HTERT RPE-1 (cell line): ENCODE results near the gene TIGD7.
"Not testable (repeated sequence)": the region's sequence is repeated elsewhere in the genome, so short reads cannot be mapped to it uniquely, and the experiment has no call there.

ENCODE experiments used
- in situ Hi-C: fragments of 300-500 bp; cut with MboI; formaldehyde crosslinking; loops from 4 replicates; pipeline ENCODE4 v1.14.3; 2020; ENCODE audit warnings: low sequenced_read_pairs

TIGD7 gene

GRCh38 chr16:3282730-3283542, 22.3 kb downstream of the TIGD7 start, which contains the start of gene ZNF263:
Gene ZNF263 (plus strand): TSS chr16:3283491. CDS start chr16:3283819, 328 bp downstream.
- in situ Hi-C loops = no loop called here

- in situ Hi-C loops = no loop called here
Observed at GRCh38 chr16:3282103-3282729, 23.0 kb downstream of the TIGD7 start.

- in situ Hi-C loops = no loop called here
Observed at GRCh38 chr16:3281222-3281820, 23.9 kb downstream of the TIGD7 start.

DNA sequence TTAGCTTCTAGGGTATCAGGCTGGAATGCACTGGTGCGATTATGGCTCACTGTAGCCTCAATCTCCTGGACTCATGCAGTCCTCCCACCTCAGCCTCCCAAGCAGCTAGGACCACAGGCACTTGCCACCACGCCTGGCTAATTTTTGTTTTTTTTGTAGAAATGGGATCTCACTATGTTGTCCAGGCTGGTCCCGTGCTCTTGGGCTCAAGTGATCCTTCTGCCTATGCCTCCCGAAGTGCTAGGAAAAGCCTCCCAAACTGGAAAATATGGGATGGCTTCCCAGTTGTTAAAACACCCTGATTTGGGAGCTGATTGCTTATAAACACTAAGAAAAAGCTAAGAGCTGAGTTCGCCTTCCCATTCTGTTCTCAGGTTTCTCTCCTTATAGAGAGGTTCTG, 28.6 kb downstream of the TIGD7 start:
- in situ Hi-C loops = no loop called here

- in situ Hi-C loops = no loop called here
Observed at GRCh38 chr16:3274947-3275346, 30.3 kb downstream of the TIGD7 start.

GRCh38 chr16:3274490-3274889, 30.7 kb downstream of the TIGD7 start:
- in situ Hi-C loops = no loop called here

DNA sequence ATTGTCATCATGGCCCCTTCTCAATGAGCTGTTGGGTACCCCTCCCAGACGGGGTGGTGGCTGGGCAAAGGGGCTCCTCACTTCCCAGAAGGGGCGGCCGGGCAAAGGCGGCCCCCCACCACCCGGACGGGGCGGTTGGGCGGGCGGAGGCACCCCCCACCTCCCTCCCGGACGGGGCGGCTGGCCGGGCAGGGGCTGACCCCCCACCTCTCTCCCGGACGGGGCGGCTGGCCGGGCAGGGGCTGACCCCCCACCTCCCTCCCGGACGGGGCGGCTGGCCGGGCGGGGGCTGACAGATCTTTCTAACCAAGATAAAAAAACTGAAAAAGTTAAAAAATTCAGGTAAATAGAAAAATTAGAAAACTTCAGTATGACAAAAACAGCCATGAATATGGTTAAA, 33.9 kb downstream of the TIGD7 start:
- in situ Hi-C loops = not testable (repeated sequence)

DNA sequence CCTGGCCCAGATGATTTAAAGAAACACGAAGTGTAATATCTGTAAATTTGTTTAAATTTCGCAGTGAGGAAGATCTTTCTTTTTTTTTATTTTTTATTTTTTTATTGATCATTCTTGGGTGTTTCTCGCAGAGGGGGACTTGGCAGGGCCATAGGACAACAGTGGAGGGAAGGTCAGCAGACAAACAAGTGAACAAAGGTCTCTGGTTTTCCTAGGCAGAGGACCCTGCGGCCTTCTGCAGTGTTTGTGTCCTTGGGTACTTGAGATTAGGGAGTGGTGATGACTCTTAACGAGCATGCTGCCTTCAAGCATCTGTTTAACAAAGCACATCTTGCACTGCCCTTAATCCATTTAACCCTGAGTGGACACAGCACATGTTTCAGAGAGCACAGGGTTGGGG, 34.5 kb downstream of the TIGD7 start:
- in situ Hi-C loops = not testable (repeated sequence)

DNA sequence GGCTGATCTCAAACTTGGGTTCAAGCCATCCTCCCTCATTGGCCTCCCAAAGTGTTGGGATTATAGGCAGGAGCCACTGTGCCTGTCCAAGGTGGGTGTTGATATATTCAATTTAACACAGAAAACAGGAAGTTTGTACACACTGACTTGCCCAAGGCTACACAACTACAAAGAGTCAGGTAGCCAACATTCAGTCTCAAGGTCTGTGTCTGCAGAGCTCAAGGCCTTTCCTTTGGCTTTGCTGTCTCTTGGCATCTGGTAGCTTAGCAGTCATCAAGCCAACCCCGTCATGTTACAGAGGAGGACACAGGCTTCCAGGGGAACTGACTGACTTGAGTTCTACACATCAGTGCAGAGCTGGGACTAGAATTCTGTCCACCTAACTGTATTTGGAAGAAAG, 36.9 kb downstream of the TIGD7 start:
- in situ Hi-C loops = no loop called here

GRCh38 chr16:3266873-3267537, 38.2 kb downstream of the TIGD7 start:
- in situ Hi-C loops = no loop called here

DNA sequence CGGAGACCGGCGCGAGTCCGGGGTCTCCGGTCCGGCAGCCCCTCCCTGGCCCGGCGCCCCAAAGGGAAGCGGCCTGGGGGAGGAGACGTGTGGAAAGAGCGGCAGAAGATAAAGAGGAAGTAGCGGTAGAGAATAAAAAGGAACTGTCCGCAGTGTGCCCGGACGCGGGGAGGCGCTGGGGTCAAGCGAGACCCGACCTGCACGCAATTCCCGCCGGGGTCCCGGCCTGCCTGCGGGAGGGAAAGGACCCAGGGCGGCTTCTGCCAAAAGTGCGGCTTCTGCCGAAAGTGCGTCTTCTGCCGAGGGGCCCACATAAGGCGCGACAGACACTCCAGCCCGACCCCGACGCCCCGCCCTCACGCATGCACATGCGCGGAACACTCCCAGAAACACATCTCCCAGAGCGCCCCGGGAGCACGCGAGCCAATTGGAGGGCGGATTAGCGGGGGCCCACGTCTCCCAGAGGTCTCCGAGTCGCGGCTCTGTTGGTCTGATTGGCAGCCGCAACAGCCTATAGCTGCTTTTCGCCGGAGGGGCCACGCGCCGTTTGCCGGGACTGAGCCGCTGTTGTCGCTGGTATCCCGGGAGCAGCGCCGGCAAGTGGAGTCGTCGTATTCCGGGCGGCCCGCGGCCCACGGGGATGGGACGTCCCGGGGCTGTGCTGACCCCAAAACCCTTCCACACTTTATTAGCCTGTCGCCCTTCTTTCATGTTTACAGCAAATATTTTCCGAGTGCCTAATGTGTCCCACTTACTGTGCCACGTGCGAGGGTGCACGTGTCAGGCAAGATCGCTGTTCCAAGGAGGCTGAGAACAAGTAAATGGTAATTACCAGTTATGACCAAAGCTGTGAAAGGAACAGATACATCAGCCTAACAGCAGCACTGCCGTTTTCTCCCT, 40.8 kb downstream of the TIGD7 start:
- in situ Hi-C loops = no loop called here

DNA sequence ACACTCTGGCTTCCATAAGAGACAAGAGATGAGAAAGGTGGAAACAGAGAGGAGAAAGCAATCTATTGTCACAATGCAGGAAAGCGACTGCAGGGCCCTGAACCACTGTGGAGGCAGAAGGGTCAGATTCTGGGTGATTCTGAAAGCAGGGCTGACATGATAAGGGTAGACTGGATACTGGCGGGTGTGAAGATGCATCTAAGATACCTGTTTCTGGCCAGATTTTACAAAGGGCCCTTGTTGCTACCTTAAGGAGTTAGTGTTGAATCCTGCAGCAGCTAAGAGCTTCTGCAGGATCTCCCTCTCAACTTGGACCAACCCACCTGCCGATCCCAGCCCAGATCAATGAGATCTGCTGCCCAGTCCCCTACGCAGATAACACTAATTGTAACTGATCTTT, 42.7 kb downstream of the TIGD7 start:
- in situ Hi-C loops = no loop called here

DNA sequence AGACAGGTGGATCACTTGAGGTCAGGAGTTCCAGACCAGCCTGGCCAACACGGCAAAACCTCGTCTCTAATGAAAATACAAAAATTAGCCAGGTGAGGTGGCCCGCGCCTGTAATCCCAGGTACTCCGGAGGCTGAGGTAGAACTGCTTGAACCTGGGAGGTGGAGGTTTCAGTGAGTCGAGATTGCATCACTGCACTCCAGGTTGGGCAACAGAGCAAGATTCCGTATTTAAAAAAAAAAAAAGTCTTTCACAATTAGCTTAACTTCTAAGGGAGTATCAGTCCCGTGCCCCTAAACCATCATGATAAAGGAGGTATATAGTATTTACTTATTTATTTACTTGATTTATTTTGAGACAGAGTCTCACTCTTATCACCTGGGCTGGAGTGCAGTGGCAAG, 45.4 kb downstream of the TIGD7 start:
- in situ Hi-C loops = no loop called here

DNA sequence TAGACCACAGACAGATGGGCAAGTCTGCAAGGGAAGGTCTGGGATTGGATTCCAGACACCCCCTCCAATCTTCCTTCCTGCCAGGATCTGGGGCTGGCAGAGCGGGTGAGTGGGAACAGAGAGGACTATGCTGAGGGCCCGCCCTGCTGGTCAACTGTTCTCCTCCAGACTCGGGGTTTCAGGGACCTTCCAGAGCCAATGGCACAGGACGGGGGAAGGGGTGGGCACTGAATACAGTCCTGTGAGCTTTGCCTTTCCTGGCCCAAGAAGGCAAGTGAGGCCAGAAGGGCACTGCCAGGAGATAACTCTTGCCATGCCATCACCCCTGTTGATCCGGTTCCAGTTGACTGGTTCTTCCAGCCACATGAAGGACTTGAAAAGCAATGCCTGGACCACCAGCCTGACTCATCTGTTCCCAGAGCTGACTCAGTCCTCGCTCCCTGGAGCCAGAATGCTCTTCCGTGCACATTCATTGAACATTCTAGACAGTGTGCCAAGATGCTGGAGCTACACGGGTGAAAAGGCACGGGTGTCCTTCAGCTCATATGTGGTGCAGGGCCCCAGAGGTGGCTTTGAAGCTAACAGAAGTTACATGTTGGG, 48.3 kb downstream of the TIGD7 start:
- in situ Hi-C loops = no loop called here

- in situ Hi-C loops = no loop called here
Observed at GRCh38 chr16:3256146-3256865, 48.9 kb downstream of the TIGD7 start, which contains the start of gene MEFV. Gene MEFV (minus strand): TSS chr16:3256633. CDS start chr16:3256587, 46 bp downstream.

- in situ Hi-C loops = no loop called here
Observed at GRCh38 chr16:3254309-3254708, 50.9 kb downstream of the TIGD7 start.

DNA sequence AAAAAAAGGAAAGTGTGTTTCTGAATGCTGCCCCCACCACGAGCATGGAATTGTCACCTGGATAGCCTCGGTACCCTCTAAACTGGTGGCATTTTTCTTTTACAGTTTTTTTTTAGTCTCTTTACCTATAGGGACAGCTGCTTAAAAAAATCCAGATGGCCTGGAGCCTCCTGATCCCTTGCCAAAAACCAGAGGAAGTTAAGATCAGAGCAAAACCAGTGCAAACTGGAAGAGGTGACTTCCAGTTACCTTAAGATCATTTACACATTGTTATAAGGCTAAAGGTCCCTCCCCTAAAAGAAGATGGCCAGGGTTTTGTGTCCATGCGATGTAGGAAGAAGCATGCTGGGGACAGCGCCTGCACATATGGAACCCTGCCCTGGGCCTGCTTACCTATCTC, 52.3 kb downstream of the TIGD7 start:
- in situ Hi-C loops = no loop called here

DNA sequence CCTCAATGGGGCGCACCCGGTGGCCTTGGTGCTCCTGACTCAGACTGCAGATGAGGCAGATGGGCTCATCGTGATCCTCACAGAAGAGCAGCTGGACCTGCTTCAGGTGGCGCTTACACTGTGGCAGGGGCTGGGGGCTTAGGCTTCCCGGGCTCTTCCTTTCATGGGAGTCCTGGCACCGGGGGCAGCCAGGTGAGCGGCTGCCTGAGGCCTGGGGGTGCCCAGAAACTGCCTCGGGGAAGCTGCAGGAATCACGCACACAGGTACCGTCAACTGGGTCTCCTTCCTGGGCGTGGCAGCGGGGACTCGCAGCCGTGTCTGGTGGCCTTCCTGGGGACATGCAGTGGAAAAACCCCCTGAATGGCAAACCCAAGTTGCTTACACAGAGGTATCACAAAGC, 55.8 kb downstream of the TIGD7 start:
- in situ Hi-C loops = no loop called here

DNA sequence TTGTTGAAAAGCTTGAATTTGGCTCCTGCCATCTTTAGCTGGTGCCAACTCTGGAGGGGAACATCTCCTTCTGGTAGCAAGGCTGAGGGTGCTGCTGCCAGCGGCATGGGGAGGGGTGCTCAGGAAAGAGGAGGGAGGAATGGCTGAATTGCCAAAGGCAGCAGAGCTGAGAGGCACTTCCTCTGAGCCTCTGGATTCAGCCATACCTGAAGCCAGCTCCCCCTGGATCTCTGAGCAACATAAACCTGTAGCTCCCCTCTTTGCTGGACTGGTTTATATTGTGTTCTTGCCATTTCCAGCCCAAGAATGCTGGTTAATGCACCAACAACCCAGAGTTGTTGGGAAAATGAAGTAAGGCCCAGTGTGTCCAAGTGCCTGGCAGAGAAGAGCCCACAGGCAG, 56.2 kb downstream of the TIGD7 start:
- in situ Hi-C loops = no loop called here
